Coronary artery (tissue), 2 donors: ENCODE data around the gene VGF.
"Not testable (repeated sequence)": the region's sequence is repeated elsewhere in the genome, so short reads cannot be mapped to it uniquely, and the experiment has no call there.

ENCODE experiments used
- DNase-seq: peaks from one replicate; pipeline ENCODE4 v3.0.0-alpha.2; 2017; ENCODE audit warnings: low spot score
- H3K27ac ChIP-seq, 2 donors: fragments of 200-600 bp; sonication (generic); one replicate each; pipeline ENCODE4 v1.5.1; 2016 to 2019
- H3K4me3 ChIP-seq: fragments of 200-600 bp; sonication (generic); 2 replicates; pipeline ENCODE4 v1.5.1; 2016; ENCODE audit warnings: mild to moderate bottlenecking, moderate library complexity
- TF ChIP-seq, protein P1 (sequence below): fragments of 200-600 bp; sonication (generic); IDR thresholded peaks from one replicate; pipeline ENCODE4 v1.5.1; 2019; ENCODE audit warnings: antibody characterized with exemption

Gene VGF

DNA sequence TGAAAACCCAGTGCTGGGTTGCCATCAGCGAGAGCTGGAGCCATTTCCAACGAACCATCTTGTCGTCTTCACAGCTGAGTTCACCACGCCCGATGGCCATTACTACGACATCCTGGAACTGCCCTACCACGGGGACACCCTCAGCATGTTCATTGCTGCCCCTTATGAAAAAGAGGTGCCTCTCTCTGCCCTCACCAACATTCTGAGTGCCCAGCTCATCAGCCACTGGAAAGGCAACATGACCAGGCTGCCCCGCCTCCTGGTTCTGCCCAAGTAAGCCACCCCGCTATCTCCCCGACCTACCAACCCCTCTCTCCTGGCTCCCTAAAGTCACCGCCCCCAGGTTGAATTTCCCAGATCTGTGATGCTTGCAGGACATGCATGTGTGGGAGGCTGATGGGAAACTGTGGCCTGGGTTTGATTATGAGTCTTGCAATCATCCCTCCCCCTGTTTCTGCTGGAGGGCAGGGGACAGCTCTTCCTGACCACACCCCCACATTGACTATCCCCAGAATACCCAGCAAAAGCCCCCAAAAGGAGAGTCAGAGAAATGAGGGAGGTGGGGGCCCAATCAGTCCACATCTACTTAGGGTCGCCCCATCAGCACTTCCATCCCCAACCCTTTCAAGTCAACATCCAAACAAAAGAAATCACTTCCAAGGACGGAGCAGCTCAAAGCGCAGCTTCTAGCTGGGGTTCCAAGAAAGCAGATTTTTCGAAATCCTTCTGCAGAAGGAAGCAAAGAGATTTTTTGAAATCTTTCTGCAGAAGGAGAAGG is 31.6 kb downstream of the VGF start:
- no peak for DNase-seq
- TF ChIP-seq, protein P1, sequence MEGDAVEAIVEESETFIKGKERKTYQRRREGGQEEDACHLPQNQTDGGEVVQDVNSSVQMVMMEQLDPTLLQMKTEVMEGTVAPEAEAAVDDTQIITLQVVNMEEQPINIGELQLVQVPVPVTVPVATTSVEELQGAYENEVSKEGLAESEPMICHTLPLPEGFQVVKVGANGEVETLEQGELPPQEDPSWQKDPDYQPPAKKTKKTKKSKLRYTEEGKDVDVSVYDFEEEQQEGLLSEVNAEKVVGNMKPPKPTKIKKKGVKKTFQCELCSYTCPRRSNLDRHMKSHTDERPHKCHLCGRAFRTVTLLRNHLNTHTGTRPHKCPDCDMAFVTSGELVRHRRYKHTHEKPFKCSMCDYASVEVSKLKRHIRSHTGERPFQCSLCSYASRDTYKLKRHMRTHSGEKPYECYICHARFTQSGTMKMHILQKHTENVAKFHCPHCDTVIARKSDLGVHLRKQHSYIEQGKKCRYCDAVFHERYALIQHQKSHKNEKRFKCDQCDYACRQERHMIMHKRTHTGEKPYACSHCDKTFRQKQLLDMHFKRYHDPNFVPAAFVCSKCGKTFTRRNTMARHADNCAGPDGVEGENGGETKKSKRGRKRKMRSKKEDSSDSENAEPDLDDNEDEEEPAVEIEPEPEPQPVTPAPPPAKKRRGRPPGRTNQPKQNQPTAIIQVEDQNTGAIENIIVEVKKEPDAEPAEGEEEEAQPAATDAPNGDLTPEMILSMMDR, result no peak
- H3K4me3 ChIP-seq, result no peak overlapping the region
- H3K27ac ChIP-seq, result no peak overlapping the region

DNA sequence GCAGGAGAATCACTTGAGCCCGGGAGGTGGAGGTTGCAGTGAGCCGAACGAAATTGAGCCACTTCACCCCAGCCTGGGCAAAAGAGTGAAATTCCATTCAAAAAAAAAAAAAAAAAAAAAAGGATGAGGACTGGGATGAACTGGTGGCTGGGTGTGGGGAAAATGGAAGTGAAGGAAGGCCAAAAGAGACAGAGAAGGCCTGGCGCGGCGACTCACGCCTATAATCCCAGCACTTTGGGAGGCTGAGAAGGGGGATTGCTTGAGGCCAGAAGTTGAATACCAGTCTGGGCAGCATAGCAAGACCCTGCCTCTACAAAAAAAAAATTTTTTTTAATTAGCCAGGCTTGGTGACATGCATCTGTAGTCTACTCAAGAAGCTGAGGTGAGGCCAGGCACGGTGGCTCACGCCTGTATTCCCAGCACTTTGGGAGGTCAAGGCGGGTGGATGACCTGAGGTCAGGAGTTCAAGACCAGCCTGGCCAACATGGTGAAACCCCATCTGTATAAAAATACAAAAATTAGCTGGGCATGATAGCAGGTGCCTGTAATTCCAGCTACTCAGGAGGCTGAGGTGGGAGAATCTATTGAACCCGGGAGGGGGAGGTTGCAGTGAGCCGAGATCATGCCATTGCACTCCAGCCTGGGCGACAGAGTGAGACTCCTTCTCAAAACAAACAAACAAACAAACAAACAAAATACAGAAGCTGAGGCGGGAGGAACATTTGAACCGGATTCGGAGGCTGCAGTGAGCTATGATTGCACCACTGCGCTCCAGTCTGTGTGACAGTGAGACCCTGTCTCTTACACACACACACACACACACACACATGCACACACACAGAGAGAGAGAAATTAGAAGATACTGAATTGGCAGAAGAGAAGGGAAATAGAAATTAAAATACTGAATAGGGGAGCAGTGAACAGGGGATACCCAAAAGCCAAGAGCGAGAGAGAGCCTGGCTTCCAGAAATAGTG is 32.5 kb downstream of the VGF start:
- H3K27ac ChIP-seq, result not testable (repeated sequence)

DNA sequence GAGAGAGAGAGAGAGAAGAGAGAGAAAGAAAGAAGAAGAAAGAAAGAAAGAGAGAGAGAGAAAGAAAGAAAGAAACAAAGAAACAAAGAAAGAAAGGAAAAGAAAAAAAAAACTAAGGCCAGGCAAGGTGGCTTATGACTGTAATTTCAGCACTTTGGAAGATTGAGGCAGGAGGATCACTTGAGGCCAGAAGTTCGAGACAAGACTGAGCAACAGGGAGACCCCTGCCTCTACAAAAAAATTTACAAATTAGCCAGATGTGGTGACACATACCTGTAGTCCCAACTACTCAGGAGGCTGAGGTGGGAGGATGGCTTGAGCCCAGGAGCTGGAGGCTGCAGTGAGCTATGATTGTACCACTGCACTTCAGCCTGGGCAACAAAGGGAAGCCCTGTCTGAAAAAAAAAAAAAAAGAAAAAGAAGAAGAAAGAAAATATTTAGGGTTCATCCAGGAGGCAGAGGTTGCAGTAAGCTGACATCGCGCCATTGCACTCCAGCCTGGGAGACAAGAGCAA is 35.7 kb downstream of the VGF start:
- no peak for DNase-seq
- H3K4me3 ChIP-seq, result no peak overlapping the region
- TF ChIP-seq, protein P1, result no peak
- no peak overlapping the region for H3K27ac ChIP-seq

More for the DNA sequence above, 32.5 kb downstream of the VGF start:
- DNase-seq, H3K4me3 ChIP-seq: not testable (repeated sequence)

DNA sequence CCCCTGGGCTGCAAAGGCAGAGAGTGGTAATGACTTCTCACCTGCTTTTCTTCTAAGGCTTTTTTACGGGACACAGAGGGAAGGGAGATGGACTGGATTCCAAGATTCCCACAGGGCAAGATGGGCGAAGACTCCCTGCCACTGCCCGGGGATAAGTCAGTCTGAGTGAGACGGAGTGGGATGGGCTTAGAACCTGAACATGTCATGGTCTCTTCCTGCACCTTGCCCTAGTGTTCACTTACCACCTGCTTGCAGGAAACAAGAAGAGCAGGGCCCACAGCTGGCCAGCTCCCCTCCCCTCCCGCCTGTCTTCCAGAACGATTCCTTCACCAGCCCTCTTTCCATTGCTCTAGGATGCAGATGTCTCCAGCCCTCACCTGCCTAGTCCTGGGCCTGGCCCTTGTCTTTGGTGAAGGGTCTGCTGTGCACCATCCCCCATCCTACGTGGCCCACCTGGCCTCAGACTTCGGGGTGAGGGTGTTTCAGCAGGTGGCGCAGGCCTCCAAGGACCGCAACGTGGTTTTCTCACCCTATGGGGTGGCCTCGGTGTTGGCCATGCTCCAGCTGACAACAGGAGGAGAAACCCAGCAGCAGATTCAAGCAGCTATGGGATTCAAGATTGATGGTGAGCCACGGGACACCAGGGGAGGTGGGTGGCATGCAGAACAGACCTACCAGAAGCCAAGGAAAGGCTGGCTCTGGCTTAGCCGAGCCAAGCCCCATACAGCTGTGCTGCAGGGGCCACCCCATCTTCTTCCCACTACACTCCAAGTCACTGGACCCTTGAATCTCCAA is 37.1 kb downstream of the VGF start:
- TF ChIP-seq, protein P1, result no peak
- H3K4me3 ChIP-seq, result peak overlapping the region; percentile 70
- no peak for DNase-seq
- peak overlapping the region; percentile 48 to 76 for H3K27ac ChIP-seq

DNA sequence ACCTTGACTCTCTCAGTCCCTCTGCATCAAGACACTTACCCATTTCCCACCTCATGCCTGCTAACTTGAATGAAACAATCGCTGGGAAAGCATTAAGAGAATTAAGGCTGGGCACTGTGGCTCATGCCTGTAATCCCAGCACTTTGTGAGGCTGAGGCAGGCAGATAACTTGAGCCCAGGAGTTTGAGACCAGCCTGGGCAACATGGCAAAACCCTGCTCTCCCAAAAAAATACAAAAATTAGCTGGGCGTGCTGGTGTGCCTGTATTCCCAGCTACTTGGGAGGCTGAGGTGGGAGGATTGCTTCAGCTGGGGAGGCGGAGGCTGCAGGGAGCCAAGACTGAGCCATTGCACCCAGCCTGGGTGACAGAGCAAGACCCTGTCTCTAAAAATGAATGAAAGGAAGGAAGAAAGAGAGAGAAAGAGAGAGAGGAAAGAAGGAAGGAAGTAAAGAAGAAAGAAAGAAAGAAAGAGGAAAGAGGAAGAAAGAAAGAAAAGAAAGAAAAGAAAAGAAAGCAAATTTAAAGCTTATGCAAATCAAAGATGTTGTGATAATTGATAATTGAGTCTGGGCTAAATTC is 37.8 kb downstream of the VGF start:
- TF ChIP-seq, protein P1, result no peak
- no peak for DNase-seq
- peak overlapping the region; percentile 82 to 92 for H3K27ac ChIP-seq
- H3K4me3 ChIP-seq, result peak overlapping the region; percentile 70

DNA sequence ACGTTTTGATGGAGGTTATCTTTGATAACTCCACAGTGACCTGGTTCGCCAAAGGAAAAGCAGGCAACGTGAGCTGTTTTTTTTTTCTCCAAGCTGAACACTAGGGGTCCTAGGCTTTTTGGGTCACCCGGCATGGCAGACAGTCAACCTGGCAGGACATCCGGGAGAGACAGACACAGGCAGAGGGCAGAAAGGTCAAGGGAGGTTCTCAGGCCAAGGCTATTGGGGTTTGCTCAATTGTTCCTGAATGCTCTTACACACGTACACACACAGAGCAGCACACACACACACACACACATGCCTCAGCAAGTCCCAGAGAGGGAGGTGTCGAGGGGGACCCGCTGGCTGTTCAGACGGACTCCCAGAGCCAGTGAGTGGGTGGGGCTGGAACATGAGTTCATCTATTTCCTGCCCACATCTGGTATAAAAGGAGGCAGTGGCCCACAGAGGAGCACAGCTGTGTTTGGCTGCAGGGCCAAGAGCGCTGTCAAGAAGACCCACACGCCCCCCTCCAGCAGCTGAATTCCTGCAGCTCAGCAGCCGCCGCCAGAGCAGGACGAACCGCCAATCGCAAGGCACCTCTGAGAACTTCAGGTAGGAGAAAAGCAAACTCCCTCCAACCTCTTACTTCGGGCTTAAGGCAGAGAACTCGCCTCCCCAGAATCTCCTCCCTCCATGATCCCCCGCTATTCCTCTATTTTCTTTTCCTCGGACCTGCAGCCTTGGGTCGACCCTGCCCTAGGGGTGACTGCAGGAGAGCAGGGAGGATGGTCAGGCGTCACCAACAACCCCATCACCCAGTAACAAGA is 38.5 kb downstream of the VGF start, which contains the start of gene SERPINE1:
Gene SERPINE1 (plus strand): TSS at position 454 of the 809 bp plus-strand sequence. CDS start 1,290 bp downstream, outside the sequence.
- DNase-seq, result peak; percentile 96
- TF ChIP-seq, protein P1, result no peak
- Histone ChIP-seq H3K4me3 (peak within 1 kb of the TSS; percentile 70), H3K27ac (peak within 1 kb of the TSS; percentile 82 to 92)
